Measurements from ENCODE around the gene CELSR1. TPM values are rescaled to one million over a fixed set of nuclear protein-coding genes. Genes with fewer than 3 reads are reported as not detected.

The CELSR1 gene
- total RNA-seq, 2 donors from 2014 or later: 24.2 to 38.2 TPM

GRCh38 chr22:46484861-46485595 lies 52.4 kb downstream of the CELSR1 start:
- intact Hi-C loops (cut with DNase I): no loop called here
- Histone ChIP-seq H3K36me3 (no peaks in the 10 kb centered on the region), H3K27me3 (replicated peaks; ENCODE audit: insufficient read depth) (no peaks in the 10 kb centered on the region), H3K4me3 (no peak overlapping the region), H3K9me3 (no peaks in the 10 kb centered on the region), H3K27ac (no peak overlapping the region), H3K4me1 (replicated peaks) (no peaks in the 10 kb centered on the region)
- DNase-seq (ENCODE audit: low spot score): no peak
- no peak for TF ChIP-seq POLR2AphosphoS5 (IDR thresholded peaks at IDR 0.05)
- TF ChIP-seq CTCF (IDR thresholded peaks at IDR 0.05): no peak
- no peak for TF ChIP-seq POLR2A (IDR thresholded peaks at IDR 0.05)
- 73% methylated on average over 15 of the region's 15 CpGs for WGBS

GRCh38 chr22:46484156-46484860 lies 53.1 kb downstream of the CELSR1 start:
- H3K4me3 ChIP-seq: no peak overlapping the region
- no peak for TF ChIP-seq CTCF (IDR thresholded peaks at IDR 0.05)
- TF ChIP-seq POLR2A (IDR thresholded peaks at IDR 0.05): no peak
- TF ChIP-seq POLR2AphosphoS5 (IDR thresholded peaks at IDR 0.05): no peak
- no peak overlapping the region for H3K27ac ChIP-seq
- WGBS: 82% methylated on average over 16 of the region's 16 CpGs
- H3K4me1 ChIP-seq (replicated peaks): no peaks in the 10 kb centered on the region
- no peaks in the 10 kb centered on the region for H3K9me3 ChIP-seq
- H3K36me3 ChIP-seq: no peaks in the 10 kb centered on the region
- no peaks in the 10 kb centered on the region for H3K27me3 ChIP-seq (replicated peaks; ENCODE audit: insufficient read depth)
- DNase-seq (ENCODE audit: low spot score): no peak
- intact Hi-C loops (cut with DNase I): no loop called here

GRCh38 chr22:46483353-46483752 lies 54.1 kb downstream of the CELSR1 start:
- no peak for DNase-seq (ENCODE audit: low spot score)
- H3K36me3 ChIP-seq: no peaks in the 10 kb centered on the region
- WGBS: 50% methylated on average over 4 of the region's 4 CpGs
- no peaks in the 10 kb centered on the region for H3K27me3 ChIP-seq (replicated peaks; ENCODE audit: insufficient read depth)
- no peak for TF ChIP-seq POLR2AphosphoS5 (IDR thresholded peaks at IDR 0.05)
- TF ChIP-seq POLR2A (IDR thresholded peaks at IDR 0.05): no peak
- TF ChIP-seq CTCF (IDR thresholded peaks at IDR 0.05): no peak
- no peaks in the 10 kb centered on the region for H3K4me1 ChIP-seq (replicated peaks)
- H3K4me3 ChIP-seq: no peak overlapping the region
- H3K9me3 ChIP-seq: no peaks in the 10 kb centered on the region
- no peak overlapping the region for H3K27ac ChIP-seq
- intact Hi-C loops (cut with DNase I): no loop called here

- Histone ChIP-seq H3K36me3 (no peaks in the 10 kb centered on the region), H3K9me3 (no peaks in the 10 kb centered on the region), H3K27me3 (replicated peaks; ENCODE audit: insufficient read depth) (no peaks in the 10 kb centered on the region), H3K4me1 (replicated peaks) (no peaks in the 10 kb centered on the region), H3K27ac (no peak overlapping the region), H3K4me3 (no peak overlapping the region)
- WGBS: 97% methylated on average over 6 of the region's 7 CpGs
- intact Hi-C loops (cut with DNase I): no loop called here
- DNase-seq (ENCODE audit: low spot score): no peak
- no peak for TF ChIP-seq CTCF (IDR thresholded peaks at IDR 0.05)
- TF ChIP-seq POLR2AphosphoS5 (IDR thresholded peaks at IDR 0.05): no peak
- no peak for TF ChIP-seq POLR2A (IDR thresholded peaks at IDR 0.05)
These were observed 55.3 kb downstream of the CELSR1 start for GRCh38 chr22:46482056-46482675.
